Measurements from ENCODE around the gene LRRTM4. TPM values are rescaled to one million over a fixed set of nuclear protein-coding genes. Genes with fewer than 3 reads are reported as not detected.

Gene LRRTM4
- total RNA-seq, 2 experiments from 2014 or later = not detected

DNA sequence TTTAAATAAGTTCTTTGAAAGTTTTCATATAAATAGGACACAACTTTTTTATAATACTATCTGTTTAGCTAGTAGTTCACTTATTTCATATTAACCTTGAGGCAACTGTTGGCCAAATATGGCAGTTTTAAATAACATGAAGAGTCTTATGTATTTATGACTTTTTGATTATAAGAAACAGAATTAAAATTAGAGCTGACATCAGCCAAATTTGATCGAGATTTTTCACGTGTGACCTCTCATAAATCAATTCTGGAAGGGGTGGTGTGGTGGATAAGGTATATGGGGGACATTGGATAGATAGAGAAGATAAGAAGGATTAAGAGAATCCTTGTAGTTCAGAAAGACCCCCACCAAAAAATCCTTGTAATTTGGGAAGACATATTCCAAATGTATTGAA is 776.6 kb downstream of the LRRTM4 start:
- H3K4me3 ChIP-seq (ENCODE audit: low read depth, low read length, poor library complexity, severe bottlenecking) = no peak overlapping the region
- no peaks in the 10 kb centered on the region for H3K4me1 ChIP-seq (ENCODE audit: insufficient read depth, low read length, poor library complexity, severe bottlenecking)
- ChIA-PET POLR2A (interaction anchor here (0.6 kb wide), 2 partner anchors 15 to 572 kb away, joined by 4 read pairs; no protein-coding TSS in a partner anchor), CTCF (ENCODE audit: unreplicated experiment) (no interaction called here)
- no peaks in the 10 kb centered on the region for H3K79me2 ChIP-seq (ENCODE audit: insufficient read depth, low read depth, low read length)
- H3K9me3 ChIP-seq (ENCODE audit: low read length) = no peaks in the 10 kb centered on the region
- DNase-seq (ENCODE audit: low spot score) = no peak
- no peaks in the 10 kb centered on the region for H4K20me1 ChIP-seq (ENCODE audit: insufficient read depth, low read length)
- no peak overlapping the region for H3K4me2 ChIP-seq (ENCODE audit: low read length)
- intact Hi-C loops (cut with micrococcal nuclease; ENCODE audit: unreplicated experiment) = no loop called here
- H3K36me3 ChIP-seq (ENCODE audit: insufficient read depth, low read length) = no peaks in the 10 kb centered on the region
- H2AFZ ChIP-seq (ENCODE audit: low read length) = no peak overlapping the region
- H3K27ac ChIP-seq (ENCODE audit: low read depth, low read length, poor library complexity, severe bottlenecking) = no peak overlapping the region
- no peaks in the 10 kb centered on the region for H3K9me2 ChIP-seq (ENCODE audit: insufficient read depth, low read length)
- TF ChIP-seq, protein P1, sequence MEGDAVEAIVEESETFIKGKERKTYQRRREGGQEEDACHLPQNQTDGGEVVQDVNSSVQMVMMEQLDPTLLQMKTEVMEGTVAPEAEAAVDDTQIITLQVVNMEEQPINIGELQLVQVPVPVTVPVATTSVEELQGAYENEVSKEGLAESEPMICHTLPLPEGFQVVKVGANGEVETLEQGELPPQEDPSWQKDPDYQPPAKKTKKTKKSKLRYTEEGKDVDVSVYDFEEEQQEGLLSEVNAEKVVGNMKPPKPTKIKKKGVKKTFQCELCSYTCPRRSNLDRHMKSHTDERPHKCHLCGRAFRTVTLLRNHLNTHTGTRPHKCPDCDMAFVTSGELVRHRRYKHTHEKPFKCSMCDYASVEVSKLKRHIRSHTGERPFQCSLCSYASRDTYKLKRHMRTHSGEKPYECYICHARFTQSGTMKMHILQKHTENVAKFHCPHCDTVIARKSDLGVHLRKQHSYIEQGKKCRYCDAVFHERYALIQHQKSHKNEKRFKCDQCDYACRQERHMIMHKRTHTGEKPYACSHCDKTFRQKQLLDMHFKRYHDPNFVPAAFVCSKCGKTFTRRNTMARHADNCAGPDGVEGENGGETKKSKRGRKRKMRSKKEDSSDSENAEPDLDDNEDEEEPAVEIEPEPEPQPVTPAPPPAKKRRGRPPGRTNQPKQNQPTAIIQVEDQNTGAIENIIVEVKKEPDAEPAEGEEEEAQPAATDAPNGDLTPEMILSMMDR (conservative IDR thresholded peaks at IDR 0.05; ENCODE audit: low read length) = no peak
- no peak for TF ChIP-seq EZH2phosphoT487 (IDR thresholded peaks at IDR 0.05; ENCODE audit: borderline replicate concordance, low read depth, low read length)
- BruUV-seq (replicated peaks) = no TSS peak

DNA sequence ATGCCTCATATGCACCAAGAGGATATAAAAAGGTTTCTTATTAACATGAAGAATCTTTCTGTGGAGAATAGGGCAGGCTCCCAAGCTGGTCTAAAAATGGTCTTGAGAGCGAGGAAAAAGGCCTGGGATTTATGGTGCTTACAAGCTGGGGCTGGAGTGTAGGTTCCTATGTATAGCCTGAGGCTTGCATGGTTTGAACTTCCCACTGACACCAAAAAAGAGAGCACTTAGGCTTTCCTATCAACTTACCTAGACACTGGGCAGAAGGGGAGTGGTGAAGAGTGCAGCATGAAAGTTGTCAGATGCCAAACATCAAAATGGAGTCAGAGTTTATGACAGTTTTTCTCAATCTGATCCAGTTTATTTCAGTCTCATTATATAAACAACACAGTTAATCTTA is 784.6 kb downstream of the LRRTM4 start:
- H3K4me3 ChIP-seq (ENCODE audit: low read depth, low read length, poor library complexity, severe bottlenecking) = no peak overlapping the region
- no peak for TF ChIP-seq EZH2phosphoT487 (IDR thresholded peaks at IDR 0.05; ENCODE audit: borderline replicate concordance, low read depth, low read length)
- TF ChIP-seq, protein P1 (conservative IDR thresholded peaks at IDR 0.05; ENCODE audit: low read length) = no peak
- no peak for DNase-seq (ENCODE audit: low spot score)
- ChIA-PET CTCF (ENCODE audit: unreplicated experiment) (no interaction called here), POLR2A (no interaction called here)
- no TSS peak for BruUV-seq (replicated peaks)
- H3K79me2 ChIP-seq (ENCODE audit: insufficient read depth, low read depth, low read length) = no peaks in the 10 kb centered on the region
- no peak overlapping the region for H3K4me2 ChIP-seq (ENCODE audit: low read length)
- H3K4me1 ChIP-seq (ENCODE audit: insufficient read depth, low read length, poor library complexity, severe bottlenecking) = no peaks in the 10 kb centered on the region
- H4K20me1 ChIP-seq (ENCODE audit: insufficient read depth, low read length) = no peaks in the 10 kb centered on the region
- H2AFZ ChIP-seq (ENCODE audit: low read length) = no peak overlapping the region
- no peaks in the 10 kb centered on the region for H3K9me2 ChIP-seq (ENCODE audit: insufficient read depth, low read length)
- H3K36me3 ChIP-seq (ENCODE audit: insufficient read depth, low read length) = no peaks in the 10 kb centered on the region
- H3K9me3 ChIP-seq (ENCODE audit: low read length) = no peaks in the 10 kb centered on the region
- no peak overlapping the region for H3K27ac ChIP-seq (ENCODE audit: low read depth, low read length, poor library complexity, severe bottlenecking)
- intact Hi-C loops (cut with micrococcal nuclease; ENCODE audit: unreplicated experiment) = no loop called here

DNA sequence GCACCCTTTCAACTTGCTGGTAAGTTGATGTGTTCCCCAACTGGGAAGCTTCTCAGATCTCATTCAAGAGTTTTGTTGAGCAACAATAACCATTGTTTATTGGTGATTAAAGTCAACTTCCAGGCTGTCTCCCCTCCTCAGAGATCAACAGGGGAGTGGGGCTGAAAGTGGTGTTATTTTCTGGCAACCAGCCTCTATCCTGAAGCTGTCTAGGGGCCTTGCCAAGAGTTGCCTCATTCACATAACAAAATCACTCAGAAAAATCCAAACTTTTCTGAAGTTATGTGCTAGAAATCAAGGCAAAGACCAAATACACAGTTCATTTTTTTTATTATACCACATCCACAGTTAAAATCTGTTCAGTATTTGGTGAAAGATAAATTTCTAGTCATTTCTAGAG is 788.4 kb downstream of the LRRTM4 start:
- BruUV-seq (replicated peaks) = no TSS peak
- TF ChIP-seq, protein P1 (conservative IDR thresholded peaks at IDR 0.05; ENCODE audit: low read length) = no peak
- no peak for TF ChIP-seq EZH2phosphoT487 (IDR thresholded peaks at IDR 0.05; ENCODE audit: borderline replicate concordance, low read depth, low read length)
- CTCF ChIA-PET (ENCODE audit: unreplicated experiment) = no interaction called here
- H3K36me3 ChIP-seq (ENCODE audit: insufficient read depth, low read length) = no peaks in the 10 kb centered on the region
- POLR2A ChIA-PET = interaction anchor here (0.6 kb wide), 1 partner anchor 9 kb away, joined by 3 read pairs; no protein-coding TSS in a partner anchor
- no peaks in the 10 kb centered on the region for H4K20me1 ChIP-seq (ENCODE audit: insufficient read depth, low read length)
- H3K79me2 ChIP-seq (ENCODE audit: insufficient read depth, low read depth, low read length) = no peaks in the 10 kb centered on the region
- no peaks in the 10 kb centered on the region for H3K9me2 ChIP-seq (ENCODE audit: insufficient read depth, low read length)
- H3K4me2 ChIP-seq (ENCODE audit: low read length) = no peak overlapping the region
- H3K9me3 ChIP-seq (ENCODE audit: low read length) = no peaks in the 10 kb centered on the region
- H3K4me3 ChIP-seq (ENCODE audit: low read depth, low read length, poor library complexity, severe bottlenecking) = no peak overlapping the region
- intact Hi-C loops (cut with micrococcal nuclease; ENCODE audit: unreplicated experiment) = no loop called here
- no peak overlapping the region for H3K27ac ChIP-seq (ENCODE audit: low read depth, low read length, poor library complexity, severe bottlenecking)
- no peak overlapping the region for H2AFZ ChIP-seq (ENCODE audit: low read length)
- no peak for DNase-seq (ENCODE audit: low spot score)
- no peaks in the 10 kb centered on the region for H3K4me1 ChIP-seq (ENCODE audit: insufficient read depth, low read length, poor library complexity, severe bottlenecking)
